Keratinocyte (primary cell): ENCODE measurements around the gene DPEP2. TPM values are rescaled to one million over a fixed set of nuclear protein-coding genes. Genes with fewer than 3 reads are reported as not detected.

Source experiments
- DNase-seq: peaks from one replicate; pipeline ENCODE4 v3.0.0-alpha.2; 2011; ENCODE audit warnings: low read depth, missing footprints, low spot score
- FAIRE-seq: peaks from 2 replicates; lab custom pipeline; 2011; peaks lifted over from hg19 to GRCh38; lab: Jason Lieb, UNC
- H2AFZ ChIP-seq: 2 replicates; pipeline ENCODE4 v1.6.0; 2012; ENCODE audit warnings: low read length, control low read depth, inconsistent platforms; ENCODE audit not compliant: control insufficient read depth
- H3K27ac ChIP-seq: 2 replicates; pipeline ENCODE4 v1.5.1; 2011; ENCODE audit warnings: low read length; ENCODE audit not compliant: control insufficient read depth, insufficient read depth
- H3K27me3 ChIP-seq: 3 replicates; pipeline ENCODE4 v1.6.0; 2011; ENCODE audit warnings: low read length; ENCODE audit not compliant: control insufficient read depth, insufficient read depth; ENCODE audit errors: extremely low read depth
- H3K36me3 ChIP-seq, 2 experiments: 2 replicates in 1 of 2; 3 replicates in 1 of 2; pipeline ENCODE4 v1.5.1; 2011; ENCODE audit warnings: low read length in 2 of 2, mild to moderate bottlenecking in 1 of 2; ENCODE audit not compliant: control insufficient read depth in 2 of 2, insufficient read depth in 2 of 2; ENCODE audit errors: extremely low read depth in 1 of 2
- H3K4me1 ChIP-seq: 3 replicates; pipeline ENCODE4 v1.5.1; 2011; ENCODE audit warnings: low read length; ENCODE audit not compliant: control insufficient read depth, insufficient read depth; ENCODE audit errors: extremely low read depth
- H3K4me2 ChIP-seq: 3 replicates; pipeline ENCODE4 v1.6.0; 2011; ENCODE audit warnings: low read depth, low read length; ENCODE audit not compliant: control insufficient read depth, insufficient read depth; ENCODE audit errors: extremely low read depth
- H3K4me3 ChIP-seq, 3 experiments: fragments of 200-600 bp in 1 of 3; sonication (generic) in 1 of 3; 2 replicates in 2 of 3; 3 replicates in 1 of 3; pipeline ENCODE4 v1.5.1; 2011 to 2016; ENCODE audit warnings: low read length in 3 of 3, mild to moderate bottlenecking in 3 of 3, control low read depth in 2 of 3, inconsistent platforms in 1 of 3, low read depth in 1 of 3, mixed read lengths in 1 of 3, mixed run types in 1 of 3, moderate library complexity in 1 of 3; ENCODE audit not compliant: control insufficient read depth in 2 of 3, insufficient read depth in 2 of 3; ENCODE audit errors: extremely low read depth in 1 of 3
- H3K79me2 ChIP-seq: 2 replicates; pipeline ENCODE4 v1.6.0; 2012; ENCODE audit warnings: low read length; ENCODE audit not compliant: control insufficient read depth, insufficient read depth
- H3K9ac ChIP-seq: 3 replicates; pipeline ENCODE4 v1.6.0; 2011; ENCODE audit warnings: low read length; ENCODE audit not compliant: control insufficient read depth, insufficient read depth; ENCODE audit errors: extremely low read depth
- H3K9me1 ChIP-seq: 3 replicates; pipeline ENCODE4 v1.6.0; 2011; ENCODE audit warnings: low read length; ENCODE audit not compliant: control insufficient read depth, insufficient read depth; ENCODE audit errors: extremely low read depth
- H3K9me3 ChIP-seq: 2 replicates; pipeline ENCODE4 v1.5.1; 2012; ENCODE audit warnings: low read depth, low read length; ENCODE audit not compliant: control insufficient read depth
- H4K20me1 ChIP-seq: 3 replicates; pipeline ENCODE4 v1.6.0; 2011; ENCODE audit warnings: low read length; ENCODE audit not compliant: control insufficient read depth, insufficient read depth; ENCODE audit errors: extremely low read depth
- CTCF ChIP-seq, 3 experiments: IDR thresholded peaks in 1 of 3; conservative IDR thresholded peaks in 1 of 3; optimal IDR thresholded peaks in 1 of 3; 2 replicates in 2 of 3; 3 replicates in 1 of 3; pipeline versions ENCODE3 to v1.5.1; 2011; ENCODE audit warnings: low read length in 3 of 3, mild to moderate bottlenecking in 3 of 3, moderate library complexity in 2 of 3, control low read depth in 1 of 3, inconsistent platforms in 1 of 3; ENCODE audit not compliant: insufficient read depth in 2 of 3; ENCODE audit errors: extremely low read depth in 1 of 3
- EZH2 ChIP-seq: IDR thresholded peaks from one replicate; pipeline ENCODE4 v1.6.1; 2012; ENCODE audit warnings: inconsistent platforms, mild to moderate bottlenecking, low read length, moderate library complexity
- dilution Hi-C: fragments of 300-500 bp; cut with MboI; formaldehyde crosslinking; loops from one replicate; pipeline ENCODE4 v1.7.0; 2020; ENCODE audit warnings: low sequenced_read_pairs; ENCODE audit not compliant: extremely low pct_ligation_motif_present
- polyA plus RNA-seq, 5 experiments: library from polyadenylated mRNA; depleted of rRNA in 3 of 5; stranded (reverse) in 3 of 5; stranded (forward) in 1 of 5; unstranded in 1 of 5; fragments of >200 nt; gene quantifications; 1 replicate in 1 of 5; 2 replicates in 3 of 5; 3 replicates in 1 of 5; pipeline versions ENCODE4 v1.2.1 to v1.2.3, GENCODE V29; 2011 to 2012; ENCODE audit warnings: missing spikeins in 2 of 5, low read depth in 1 of 5, low replicate concordance in 1 of 5

DPEP2 gene
- polyA plus RNA-seq, 1 donor (not counting 4 experiments of a cell fraction or from before 2014, with no cell fraction given), result not detected

GRCh38 chr16:68046106-68046505 lies 46.8 kb upstream of the DPEP2 start:
- H2AFZ ChIP-seq, result no peak overlapping the region
- H4K20me1 ChIP-seq, result no peaks in the 10 kb centered on the region
- no peak overlapping the region for H3K27ac ChIP-seq
- no peak for FAIRE-seq
- peaks cover 15 to 20% of the 10 kb centered on the region in 2 experiments for H3K36me3 ChIP-seq
- H3K9me1 ChIP-seq, result peaks cover 3% of the 10 kb centered on the region
- no peaks in the 10 kb centered on the region for H3K4me1 ChIP-seq
- no peak for DNase-seq
- H3K4me2 ChIP-seq, result no peak overlapping the region
- H3K9ac ChIP-seq, result no peak overlapping the region
- no peaks in the 10 kb centered on the region for H3K9me3 ChIP-seq
- dilution Hi-C loops, result no loop called here
- peaks cover 1% of the 10 kb centered on the region for H3K79me2 ChIP-seq
- no peak for TF ChIP-seq CTCF (optimal IDR thresholded peaks at IDR 0.05 in 1 of 3, IDR thresholded peaks at IDR 0.05 in 1 of 3, conservative IDR thresholded peaks at IDR 0.05 in 1 of 3; ENCODE audit: extremely low read depth in 1 of 3, insufficient read depth in 2 of 3, low read length in 3 of 3)
- no peak for TF ChIP-seq EZH2
- no peaks in the 10 kb centered on the region for H3K27me3 ChIP-seq
- H3K4me3 ChIP-seq, result no peak overlapping the region

- no peak overlapping the region for H3K27ac ChIP-seq
- FAIRE-seq (no peak), DNase-seq (no peak)
- no peaks in the 10 kb centered on the region for H4K20me1 ChIP-seq
- H2AFZ ChIP-seq, result no peak overlapping the region
- no peak overlapping the region for H3K4me2 ChIP-seq
- peaks cover 1% of the 10 kb centered on the region for H3K79me2 ChIP-seq
- H3K4me1 ChIP-seq, result no peaks in the 10 kb centered on the region
- H3K36me3 ChIP-seq, result peaks cover 7 to 12% of the 10 kb centered on the region in 2 experiments
- H3K9ac ChIP-seq, result no peak overlapping the region
- dilution Hi-C loops, result no loop called here
- no peak for TF ChIP-seq CTCF (optimal IDR thresholded peaks at IDR 0.05 in 1 of 3, IDR thresholded peaks at IDR 0.05 in 1 of 3, conservative IDR thresholded peaks at IDR 0.05 in 1 of 3; ENCODE audit: extremely low read depth in 1 of 3, insufficient read depth in 2 of 3, low read length in 3 of 3)
- no peak overlapping the region for H3K4me3 ChIP-seq
- no peaks in the 10 kb centered on the region for H3K9me3 ChIP-seq
- H3K27me3 ChIP-seq, result no peaks in the 10 kb centered on the region
- H3K9me1 ChIP-seq, result no peaks in the 10 kb centered on the region
Measured at GRCh38 chr16:68041783-68042182, 42.5 kb upstream of the DPEP2 start.
